Effector memory CD8-positive, alpha-beta T cell (primary cell): Measurements from ENCODE around the gene PMM2.

ENCODE experiments used
- ATAC-seq: fragments of 150-1000 bp; cut with Tn5 transposase; replicated peaks from 2 replicates; pipeline ENCODE4 v1.10.0; 2021; ENCODE audit warnings: mild to moderate bottlenecking, moderate library complexity
- DNase-seq, 3 experiments: peaks; one replicate each; pipeline ENCODE4 v3.0.0; 2021
- H3K27ac Mint-ChIP-seq, 2 donors: one replicate each; pipeline ENCODE4 v1.8.0; 2022; ENCODE audit warnings: mild to moderate bottlenecking in 2 of 2, mixed read lengths in 2 of 2, moderate library complexity in 2 of 2
- H3K27me3 Mint-ChIP-seq, 2 donors: one replicate each; pipeline ENCODE4 v1.8.0; 2022; ENCODE audit warnings: mixed read lengths in 2 of 2
- H3K36me3 Mint-ChIP-seq: one replicate; pipeline ENCODE4 v1.8.0; 2022; ENCODE audit warnings: mild to moderate bottlenecking, moderate library complexity, mixed read lengths; ENCODE audit not compliant: insufficient read depth
- H3K4me1 Mint-ChIP-seq, 2 donors: one replicate each; pipeline ENCODE4 v1.8.0; 2022; ENCODE audit warnings: low read depth in 2 of 2, mixed read lengths in 2 of 2
- H3K4me3 Mint-ChIP-seq, 2 donors: one replicate each; pipeline ENCODE4 v1.8.0; 2022; ENCODE audit warnings: mild to moderate bottlenecking in 2 of 2, mixed read lengths in 2 of 2, moderate library complexity in 2 of 2
- H3K9me3 Mint-ChIP-seq, 2 donors: one replicate each; pipeline ENCODE4 v1.8.0; 2022; ENCODE audit warnings: mixed read lengths in 2 of 2

Gene PMM2

DNA sequence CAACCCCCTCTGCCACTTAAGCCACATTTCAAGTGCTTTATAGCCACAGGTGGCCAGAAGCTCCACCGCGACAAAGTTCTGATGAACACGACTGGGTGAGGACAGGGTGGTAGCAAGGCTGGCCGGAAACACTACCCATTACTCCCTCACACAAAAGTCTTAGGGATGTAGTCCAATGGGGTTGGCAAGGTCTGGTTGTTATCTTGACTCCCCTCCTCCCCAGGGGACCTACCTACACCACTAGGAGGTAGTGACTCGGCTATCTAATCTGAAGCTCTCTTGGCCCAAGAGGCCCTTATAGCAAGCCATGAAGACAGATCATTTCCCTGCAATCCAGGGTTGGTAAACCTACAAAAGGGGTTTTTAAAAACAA, 92.9 kb downstream of the PMM2 start:
- H3K9me3 Mint-ChIP-seq, result no peaks in the 10 kb centered on the region
- H3K27ac Mint-ChIP-seq, result peak overlapping the region; percentile 85 to 93
- ATAC-seq, result no peak
- H3K27me3 Mint-ChIP-seq, result peaks cover 5 to 8% of the 10 kb centered on the region in 2 donors
- H3K36me3 Mint-ChIP-seq, result peaks cover 63% of the 10 kb centered on the region
- no peak overlapping the region for H3K4me3 Mint-ChIP-seq
- peaks cover 11 to 21% of the 10 kb centered on the region in 2 donors for H3K4me1 Mint-ChIP-seq
- DNase-seq, result no peak

DNA sequence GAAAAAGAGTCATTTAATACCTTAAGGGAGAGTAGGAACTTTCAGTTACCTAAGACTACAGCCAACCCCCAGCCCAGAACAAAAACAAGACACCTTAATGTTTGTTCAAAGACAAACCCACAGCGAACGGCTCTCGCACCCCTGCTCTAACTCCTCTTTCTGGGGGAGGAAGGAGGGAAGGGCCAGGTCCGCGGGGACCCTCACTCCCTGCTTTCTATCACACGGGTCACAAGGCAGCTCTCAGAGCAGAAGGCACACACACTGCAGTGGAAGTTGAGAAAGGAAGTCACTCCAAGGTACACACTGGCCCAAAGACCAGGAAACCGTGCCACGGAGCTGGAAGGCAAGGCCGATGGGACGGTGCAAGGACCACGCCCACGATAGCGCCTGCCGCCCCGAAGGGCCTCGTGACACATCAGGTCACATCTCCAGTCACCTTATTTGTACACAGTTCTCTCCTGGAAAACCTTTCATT, 94.5 kb downstream of the PMM2 start:
- Mint-ChIP-seq H3K9me3 (no peaks in the 10 kb centered on the region), H3K27me3 (no peaks in the 10 kb centered on the region), H3K4me3 (peak overlapping the region; percentile 47 to 56), H3K4me1 (peaks cover 4 to 12% of the 10 kb centered on the region in 2 donors), H3K36me3 (peaks cover 78% of the 10 kb centered on the region), H3K27ac (peak overlapping the region; percentile 85 to 93)
- DNase-seq, result no peak
- no peak for ATAC-seq

DNA sequence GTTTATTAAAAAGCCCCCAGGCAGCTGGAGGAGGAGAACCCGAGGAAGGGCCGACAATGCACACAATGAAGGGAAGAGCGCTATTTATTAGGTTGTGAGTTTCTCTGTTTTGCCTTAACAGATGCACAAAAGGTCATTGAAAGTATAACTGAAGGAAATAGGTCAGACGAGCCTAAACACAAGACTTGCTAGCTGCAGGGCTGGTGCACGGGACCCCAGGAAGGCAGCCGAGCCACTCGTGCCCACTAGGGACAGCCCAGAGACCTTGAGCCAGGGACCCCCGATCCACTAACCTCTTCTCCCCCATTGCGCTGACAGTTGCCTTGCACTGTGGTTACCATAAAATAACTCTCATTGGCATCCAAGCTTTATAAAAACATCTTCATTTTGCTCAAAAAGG, 95.8 kb downstream of the PMM2 start:
- Mint-ChIP-seq H3K27ac (peak overlapping the region in 1 of 2 donors; percentile 93), H3K36me3 (peaks cover 87% of the 10 kb centered on the region), H3K27me3 (no peaks in the 10 kb centered on the region), H3K4me3 (no peak overlapping the region), H3K9me3 (no peaks in the 10 kb centered on the region), H3K4me1 (peaks cover 2 to 8% of the 10 kb centered on the region in 2 donors)
- DNase-seq (no peak), ATAC-seq (no peak)

DNA sequence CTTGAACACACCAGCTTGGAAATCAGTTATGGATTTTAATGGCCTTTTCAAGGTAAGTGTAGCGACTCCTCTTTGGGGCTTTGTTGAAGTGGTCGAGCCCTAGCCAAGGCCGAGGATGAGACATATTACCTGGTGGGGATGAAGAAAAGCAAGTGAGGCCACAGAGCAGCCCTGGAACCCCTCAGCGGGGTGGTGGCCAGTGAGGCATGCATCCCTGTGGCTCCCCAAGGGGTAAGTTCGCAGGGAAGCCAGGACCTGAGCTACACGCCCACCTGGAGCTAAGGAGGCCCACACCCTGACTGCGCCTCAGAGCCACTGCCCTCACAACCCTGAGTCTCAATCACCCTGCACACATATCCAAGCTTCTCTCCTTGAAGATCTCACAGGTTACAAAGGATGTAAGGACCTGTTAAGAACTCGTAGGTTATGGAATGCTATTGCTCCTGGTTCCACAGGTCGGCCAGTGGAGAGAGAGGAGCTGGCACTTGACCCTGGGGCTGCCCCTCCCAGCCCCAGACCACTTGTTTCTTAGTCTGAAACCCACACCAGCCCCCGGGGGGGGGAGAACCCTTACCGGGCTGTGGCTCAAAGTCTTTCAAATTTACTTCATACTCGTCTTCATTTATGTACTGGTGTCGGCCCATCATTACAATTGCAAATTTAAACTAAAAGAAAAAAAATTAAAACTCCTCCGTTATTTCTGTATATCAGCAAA, 96.5 kb downstream of the PMM2 start:
- peaks cover 87% of the 10 kb centered on the region for H3K36me3 Mint-ChIP-seq
- ATAC-seq (no peak), DNase-seq (no peak)
- no peak overlapping the region for H3K4me3 Mint-ChIP-seq
- no peaks in the 10 kb centered on the region for H3K9me3 Mint-ChIP-seq
- H3K27ac Mint-ChIP-seq, result peak overlapping the region in 1 of 2 donors; percentile 45
- H3K4me1 Mint-ChIP-seq, result peaks cover 2 to 8% of the 10 kb centered on the region in 2 donors
- no peaks in the 10 kb centered on the region for H3K27me3 Mint-ChIP-seq

DNA sequence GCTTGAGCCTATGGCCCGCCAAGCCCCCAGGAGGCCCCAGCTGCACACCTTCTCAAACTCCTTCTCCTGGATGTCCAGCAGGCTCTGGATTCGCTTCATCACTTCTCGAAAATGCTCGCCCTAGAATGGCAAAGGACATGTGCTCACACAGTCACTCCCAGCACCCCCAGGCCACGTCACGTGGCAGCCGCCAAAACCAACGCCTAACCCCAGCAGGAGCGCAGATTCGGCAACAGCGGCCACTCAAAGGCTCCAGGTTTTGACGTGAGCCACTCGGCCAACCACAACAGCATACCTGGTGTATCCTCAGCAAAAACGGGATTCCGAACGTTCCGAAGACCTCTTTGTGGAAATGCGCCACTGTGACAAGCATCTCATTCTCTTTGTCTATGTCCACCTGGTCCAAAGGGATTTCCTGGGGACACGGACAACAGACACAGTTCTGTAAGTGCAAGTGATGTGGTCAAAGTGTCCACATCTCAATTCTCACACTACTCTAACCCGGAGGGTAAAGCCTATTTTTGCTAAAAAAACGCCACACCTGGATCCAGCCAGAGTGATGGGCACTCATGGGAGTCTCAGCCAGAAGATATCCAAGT, 97.2 kb downstream of the PMM2 start:
- H3K9me3 Mint-ChIP-seq, result no peaks in the 10 kb centered on the region
- DNase-seq, result no peak
- H3K36me3 Mint-ChIP-seq, result peaks cover 89% of the 10 kb centered on the region
- H3K27me3 Mint-ChIP-seq, result no peaks in the 10 kb centered on the region
- ATAC-seq, result no peak
- peaks cover 2 to 8% of the 10 kb centered on the region in 2 donors for H3K4me1 Mint-ChIP-seq
- peak overlapping the region in 1 of 2 donors; percentile 45 for H3K27ac Mint-ChIP-seq
- no peak overlapping the region for H3K4me3 Mint-ChIP-seq

DNA sequence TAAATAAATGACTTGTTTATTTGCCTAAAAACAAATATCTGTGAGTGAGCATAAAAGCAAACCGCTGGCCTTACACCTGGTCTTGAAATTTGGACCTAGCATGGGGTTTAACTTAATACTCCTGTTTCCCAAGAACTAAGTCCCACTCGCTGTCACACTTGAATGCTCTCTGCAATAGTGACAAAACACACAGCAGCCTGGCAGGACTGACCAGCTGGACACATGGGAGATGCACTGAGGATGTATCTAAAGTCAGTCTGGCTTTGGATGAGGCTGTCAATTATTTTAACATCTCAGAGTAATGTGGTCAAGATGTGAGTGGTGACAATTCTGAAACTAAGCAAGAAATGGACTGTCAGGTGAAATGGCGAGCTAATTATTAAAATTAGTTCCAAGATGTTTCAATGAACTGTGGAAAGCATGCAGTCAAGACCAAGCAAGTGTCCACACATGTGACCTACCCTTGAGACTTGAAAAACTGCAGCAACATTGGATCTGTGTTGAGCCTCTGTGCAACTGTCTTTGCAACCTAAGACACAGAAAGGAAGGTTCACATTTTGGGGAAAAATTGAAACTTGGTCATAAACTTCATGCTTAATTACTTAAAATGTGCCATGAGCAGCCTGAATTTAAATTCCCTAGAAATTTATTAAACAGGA, 101.2 kb downstream of the PMM2 start:
- H3K36me3 Mint-ChIP-seq, result peaks cover 98% of the 10 kb centered on the region

More for the DNA sequence above, 101.2 kb downstream of the PMM2 start:
- ATAC-seq, result no peak
- H3K9me3 Mint-ChIP-seq, result no peaks in the 10 kb centered on the region
- H3K27me3 Mint-ChIP-seq, result no peaks in the 10 kb centered on the region
- no peak overlapping the region for H3K4me3 Mint-ChIP-seq
- peak overlapping the region; percentile 35 to 58 for H3K27ac Mint-ChIP-seq
- no peak for DNase-seq
- peaks cover 0 to 1% of the 10 kb centered on the region in 2 donors for H3K4me1 Mint-ChIP-seq
